Measurements from ENCODE around the gene DOK4. TPM values are rescaled to one million over a fixed set of nuclear protein-coding genes. Genes with fewer than 3 reads are reported as not detected.

Gene DOK4
- total and polyA plus RNA-seq, 2 of the 8 experiments (the other 6 are each of a cell fraction or from before 2014, with no cell fraction given) = 24.0 to 28.9 TPM

- TF ChIP-seq KDM4A (IDR thresholded peaks at IDR 0.05; ENCODE audit: low read depth, low read length, severe bottlenecking) (peak; percentile 99), SIRT6 (IDR thresholded peaks at IDR 0.05; ENCODE audit: low read length) (no peak), BCL11A (IDR thresholded peaks at IDR 0.05; ENCODE audit: low read depth in 2 of 2, low read length in 2 of 2) (no peak), CTCF (IDR thresholded peaks at IDR 0.05; ENCODE audit: control extremely low read depth in 1 of 3, insufficient read depth in 1 of 3, low read depth in 1 of 3, low read length in 3 of 3) (no peak), GTF2F1 (IDR thresholded peaks at IDR 0.05; ENCODE audit: borderline replicate concordance, low read depth, low read length) (peak; percentile 55; the same call in 1 of the 2 replicates), PHF8 (conservative IDR thresholded peaks at IDR 0.05; ENCODE audit: low read depth, low read length) (peak; percentile 91; the same call in 1 of the 2 replicates)
Observed at GRCh38 chr16:57447186-57447962, 38.9 kb downstream of the DOK4 start, which contains the start of the genes CIAPIN1 and COQ9 (continued).

Data from H1 (cell line).